Mesenchymal stem cell (in vitro differentiated cells and primary cell): Measurements from ENCODE around the gene NACC2.

ENCODE experiments used
- DNase-seq: peaks from one replicate; pipeline ENCODE4 v3.0.0-alpha.2; 2013
- H2AFZ ChIP-seq: one replicate; pipeline ENCODE4 v1.6.1; 2013; ENCODE audit warnings: low read depth, mild to moderate bottlenecking, control low read depth, inconsistent platforms, low read length, moderate library complexity
- H2AK5ac ChIP-seq: 2 replicates; pipeline ENCODE4 v1.6.1; 2013; ENCODE audit warnings: low read length, moderate library complexity, mild to moderate bottlenecking, inconsistent platforms; ENCODE audit not compliant: severe bottlenecking
- H2BK120ac ChIP-seq: one replicate; pipeline ENCODE4 v1.6.1; 2013; ENCODE audit warnings: low read depth, mild to moderate bottlenecking, inconsistent platforms, low read length, moderate library complexity
- H2BK12ac ChIP-seq, 2 experiments: one replicate each; pipeline ENCODE4 v1.6.1; 2013; ENCODE audit warnings: inconsistent platforms in 2 of 2, low read length in 2 of 2, mild to moderate bottlenecking in 2 of 2, moderate library complexity in 2 of 2, control low read depth in 1 of 2
- H2BK15ac ChIP-seq: one replicate; pipeline ENCODE4 v1.6.1; 2013; ENCODE audit warnings: mild to moderate bottlenecking, low read depth, inconsistent platforms; ENCODE audit not compliant: poor library complexity, severe bottlenecking
- H2BK5ac ChIP-seq: 2 replicates; pipeline ENCODE4 v1.6.1; 2013; ENCODE audit warnings: low read depth, mild to moderate bottlenecking, low read length, control low read depth, inconsistent platforms; ENCODE audit not compliant: poor library complexity, severe bottlenecking
- H3K14ac ChIP-seq, 2 experiments: one replicate each; pipeline ENCODE4 v1.6.1; 2013; ENCODE audit warnings: inconsistent platforms in 2 of 2, low read length in 2 of 2, control low read depth in 1 of 2, mild to moderate bottlenecking in 1 of 2, moderate library complexity in 1 of 2
- H3K18ac ChIP-seq, 2 experiments: one replicate each; pipeline ENCODE4 v1.6.1; 2013; ENCODE audit warnings: inconsistent platforms in 2 of 2, low read length in 2 of 2, control low read depth in 1 of 2, low read depth in 1 of 2, mild to moderate bottlenecking in 1 of 2
- H3K23ac ChIP-seq, 2 experiments: one replicate each; pipeline ENCODE4 v1.6.1; 2013; ENCODE audit warnings: inconsistent platforms in 2 of 2, low read length in 2 of 2, mild to moderate bottlenecking in 2 of 2, moderate library complexity in 2 of 2, control low read depth in 1 of 2
- H3K27ac ChIP-seq: 2 replicates; pipeline ENCODE4 v1.5.1; 2013; ENCODE audit warnings: mild to moderate bottlenecking, moderate library complexity, low read length, control low read depth, inconsistent platforms; ENCODE audit not compliant: poor library complexity, severe bottlenecking
- H3K27me3 ChIP-seq, 2 experiments: 2 replicates each; pipeline versions ENCODE4 v1.6.1 to v1.7.0; 2013; ENCODE audit warnings: low read length in 2 of 2, mild to moderate bottlenecking in 2 of 2, moderate library complexity in 2 of 2, control low read depth in 1 of 2, inconsistent platforms in 1 of 2; ENCODE audit not compliant: control insufficient read depth in 1 of 2, insufficient read depth in 1 of 2
- H3K36me3 ChIP-seq, 2 experiments: 2 replicates each; pipeline versions ENCODE4 v1.6.1 to v1.7.0; 2013; ENCODE audit warnings: low read length in 2 of 2, control low read depth in 1 of 2, inconsistent platforms in 1 of 2, low read depth in 1 of 2, mild to moderate bottlenecking in 1 of 2; ENCODE audit not compliant: insufficient read depth in 2 of 2, control insufficient read depth in 1 of 2
- H3K4ac ChIP-seq, 2 experiments: one replicate each; pipeline ENCODE4 v1.6.1; 2013; ENCODE audit warnings: inconsistent platforms in 2 of 2, low read length in 2 of 2, mild to moderate bottlenecking in 2 of 2, moderate library complexity in 2 of 2, control low read depth in 1 of 2, low read depth in 1 of 2
- H3K4me1 ChIP-seq: 2 replicates; pipeline ENCODE4 v1.6.1; 2013; ENCODE audit warnings: low read depth, low read length, control low read depth; ENCODE audit not compliant: control insufficient read depth, insufficient read depth
- H3K4me2 ChIP-seq: 2 replicates; pipeline ENCODE4 v1.6.1; 2013; ENCODE audit warnings: low read length, mild to moderate bottlenecking, inconsistent platforms; ENCODE audit not compliant: poor library complexity, severe bottlenecking
- H3K4me3 ChIP-seq, 2 experiments: 2 replicates each; pipeline versions ENCODE4 v1.5.1 to v1.7.0; 2013; ENCODE audit warnings: low read length in 2 of 2, mild to moderate bottlenecking in 2 of 2, control low read depth in 1 of 2, low read depth in 1 of 2; ENCODE audit not compliant: insufficient read depth in 1 of 2
- H3K79me1 ChIP-seq: replicated peaks from 2 replicates; pipeline ENCODE4 v1.6.1; 2013; ENCODE audit warnings: mild to moderate bottlenecking, control low read depth, low read length, inconsistent platforms; ENCODE audit not compliant: poor library complexity, severe bottlenecking
- H3K9ac ChIP-seq: 2 replicates; pipeline ENCODE4 v1.7.0; 2013; ENCODE audit warnings: mild to moderate bottlenecking, low read length, moderate library complexity
- H3K9me3 ChIP-seq: 2 replicates; pipeline ENCODE4 v1.7.0; 2013; ENCODE audit warnings: mild to moderate bottlenecking, low read length; ENCODE audit not compliant: control insufficient read depth
- H4K8ac ChIP-seq: one replicate; pipeline ENCODE4 v1.6.1; 2013; ENCODE audit warnings: inconsistent platforms, mild to moderate bottlenecking, low read length, moderate library complexity
- H4K91ac ChIP-seq: one replicate; pipeline ENCODE4 v1.6.1; 2013; ENCODE audit warnings: mild to moderate bottlenecking, low read length, inconsistent platforms
- WGBS: methylation state at CpG from one replicate; pipeline ENCODE4 v1.1.7; 2013; ENCODE audit warnings: mixed read lengths; 5-methylcytosine and 5-hydroxymethylcytosine counted together

Gene NACC2

DNA sequence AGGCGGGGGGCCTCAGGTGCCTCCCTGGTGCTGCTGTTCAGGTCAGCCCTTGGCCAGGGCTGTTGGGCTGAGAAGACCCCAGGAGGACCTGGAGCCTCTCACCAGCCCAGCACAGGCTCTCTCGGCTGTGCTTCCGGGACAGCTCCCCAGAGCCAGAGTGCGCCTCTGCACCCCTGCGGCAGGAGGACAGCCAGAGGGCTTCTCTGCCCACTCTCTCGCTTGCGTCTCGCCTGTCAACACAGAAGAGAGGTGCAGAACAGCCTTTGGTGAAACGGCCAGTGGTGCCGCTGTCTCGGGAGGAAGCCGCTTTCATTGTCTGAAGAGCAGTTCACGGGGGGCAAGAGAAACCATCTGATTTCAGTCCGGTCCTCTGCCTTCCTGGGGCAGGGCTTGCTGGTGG lies 3.8 kb upstream of the NACC2 start:
- no peak overlapping the region for H3K4ac ChIP-seq
- H3K4me1 ChIP-seq, result peaks cover 20% of the 10 kb centered on the region
- WGBS, result 84% methylated on average over 14 of the region's 14 CpGs
- no peak overlapping the region for H2AK5ac ChIP-seq
- H2BK15ac ChIP-seq, result peak overlapping the region; percentile 26
- H3K14ac ChIP-seq, result no peak overlapping the region
- no peak overlapping the region for H3K4me3 ChIP-seq
- no peak overlapping the region for H4K8ac ChIP-seq
- H4K91ac ChIP-seq, result no peak overlapping the region
- no peak overlapping the region for H2AFZ ChIP-seq
- H2BK12ac ChIP-seq, result peak overlapping the region in 1 of 2 experiments; percentile 21
- no peak overlapping the region for H2BK120ac ChIP-seq
- peaks cover 0 to 4% of the 10 kb centered on the region in 2 experiments for H3K36me3 ChIP-seq
- H3K4me2 ChIP-seq, result no peak overlapping the region
- H3K23ac ChIP-seq, result no peak overlapping the region
- no peak overlapping the region for H3K27ac ChIP-seq
- DNase-seq, result no peak
- no peaks in the 10 kb centered on the region for H3K9me3 ChIP-seq
- H3K9ac ChIP-seq, result no peak overlapping the region
- no peaks in the 10 kb centered on the region for H3K79me1 ChIP-seq
- H2BK5ac ChIP-seq, result no peak overlapping the region
- peaks cover 17 to 36% of the 10 kb centered on the region in 2 experiments for H3K27me3 ChIP-seq
- no peak overlapping the region for H3K18ac ChIP-seq

DNA sequence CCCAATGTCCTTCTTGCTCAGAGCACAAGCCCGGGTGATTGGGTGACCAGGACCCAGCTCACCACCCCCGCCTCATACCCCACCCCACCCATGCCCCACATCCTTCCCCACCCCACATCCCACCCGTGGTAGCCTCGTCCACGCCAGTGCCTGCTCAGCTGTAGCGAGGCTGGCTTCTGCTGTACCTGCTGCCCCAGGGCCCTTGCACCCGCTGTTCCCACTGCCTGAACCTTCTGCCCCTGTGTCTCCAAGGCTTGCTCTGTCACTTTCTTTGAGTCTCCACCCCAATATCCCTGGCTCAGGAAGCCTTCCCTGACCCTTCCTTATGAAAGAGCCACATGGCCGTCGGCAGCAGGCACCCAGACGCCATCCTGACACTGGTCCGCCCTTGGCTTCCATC lies 3.1 kb upstream of the NACC2 start:
- H3K9ac ChIP-seq, result no peak overlapping the region
- 81% methylated on average over 11 of the region's 11 CpGs for WGBS
- H2AK5ac ChIP-seq, result no peak overlapping the region

DNA sequence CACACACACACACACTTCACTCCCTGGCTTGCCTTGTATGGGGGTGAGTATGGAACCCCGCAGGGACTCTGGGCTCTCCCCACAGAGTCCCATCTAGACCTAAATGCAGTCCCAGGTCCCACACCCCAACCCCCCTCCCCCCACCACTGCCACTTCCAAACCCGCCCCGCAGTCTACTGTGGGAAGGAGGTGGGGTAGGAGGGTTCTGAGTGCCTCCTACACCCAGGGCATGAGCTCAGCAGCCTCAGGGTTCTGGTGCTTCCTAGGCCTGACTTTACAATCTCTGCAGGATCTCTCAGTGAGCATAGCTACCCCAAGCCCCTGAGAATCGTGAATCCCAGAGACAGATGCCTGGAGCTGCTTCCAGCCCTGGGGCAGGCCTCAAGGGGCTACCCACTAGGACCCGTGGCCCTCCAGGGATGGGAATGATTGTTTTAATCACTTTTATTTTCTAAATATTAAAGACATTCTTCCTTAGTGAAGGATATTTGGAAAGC lies 1.5 kb upstream of the NACC2 start:
- Histone ChIP-seq H3K79me1 (no peaks in the 10 kb centered on the region), H2AFZ (no peak overlapping the region), H3K4me3 (peak overlapping the region in 1 of 2 experiments; percentile 80), H3K27ac (no peak overlapping the region), H3K9me3 (no peaks in the 10 kb centered on the region), H3K9ac (peak overlapping the region; percentile 83), H4K91ac (no peak overlapping the region), H3K27me3 (peaks cover 11 to 24% of the 10 kb centered on the region in 2 experiments), H3K23ac (no peak overlapping the region), H2BK12ac (no peak overlapping the region), H3K4ac (no peak overlapping the region), H3K36me3 (peaks cover 5 to 15% of the 10 kb centered on the region in 2 experiments), H3K4me1 (peaks cover 38% of the 10 kb centered on the region), H2BK15ac (no peak overlapping the region), H2AK5ac (no peak overlapping the region), H3K18ac (no peak overlapping the region), H3K4me2 (no peak overlapping the region), H2BK5ac (no peak overlapping the region), H3K14ac (no peak overlapping the region), H2BK120ac (no peak overlapping the region), H4K8ac (peak overlapping the region; percentile 12)
- DNase-seq, result no peak
- 86% methylated on average over 3 of the region's 5 CpGs for WGBS

More for the DNA sequence above, 3.1 kb upstream of the NACC2 start:
- Histone ChIP-seq H3K23ac (no peak overlapping the region), H4K8ac (no peak overlapping the region), H3K79me1 (no peaks in the 10 kb centered on the region), H3K27ac (no peak overlapping the region), H3K14ac (no peak overlapping the region), H3K4ac (no peak overlapping the region), H3K18ac (no peak overlapping the region), H2BK5ac (no peak overlapping the region), H3K4me1 (peaks cover 22% of the 10 kb centered on the region), H3K4me3 (no peak overlapping the region), H3K27me3 (peaks cover 11 to 30% of the 10 kb centered on the region in 2 experiments), H3K36me3 (peaks cover 0 to 4% of the 10 kb centered on the region in 2 experiments), H2BK15ac (no peak overlapping the region), H3K4me2 (no peak overlapping the region), H2BK12ac (no peak overlapping the region), H2AFZ (no peak overlapping the region), H4K91ac (no peak overlapping the region), H2BK120ac (no peak overlapping the region), H3K9me3 (no peaks in the 10 kb centered on the region)
- DNase-seq, result no peak

DNA sequence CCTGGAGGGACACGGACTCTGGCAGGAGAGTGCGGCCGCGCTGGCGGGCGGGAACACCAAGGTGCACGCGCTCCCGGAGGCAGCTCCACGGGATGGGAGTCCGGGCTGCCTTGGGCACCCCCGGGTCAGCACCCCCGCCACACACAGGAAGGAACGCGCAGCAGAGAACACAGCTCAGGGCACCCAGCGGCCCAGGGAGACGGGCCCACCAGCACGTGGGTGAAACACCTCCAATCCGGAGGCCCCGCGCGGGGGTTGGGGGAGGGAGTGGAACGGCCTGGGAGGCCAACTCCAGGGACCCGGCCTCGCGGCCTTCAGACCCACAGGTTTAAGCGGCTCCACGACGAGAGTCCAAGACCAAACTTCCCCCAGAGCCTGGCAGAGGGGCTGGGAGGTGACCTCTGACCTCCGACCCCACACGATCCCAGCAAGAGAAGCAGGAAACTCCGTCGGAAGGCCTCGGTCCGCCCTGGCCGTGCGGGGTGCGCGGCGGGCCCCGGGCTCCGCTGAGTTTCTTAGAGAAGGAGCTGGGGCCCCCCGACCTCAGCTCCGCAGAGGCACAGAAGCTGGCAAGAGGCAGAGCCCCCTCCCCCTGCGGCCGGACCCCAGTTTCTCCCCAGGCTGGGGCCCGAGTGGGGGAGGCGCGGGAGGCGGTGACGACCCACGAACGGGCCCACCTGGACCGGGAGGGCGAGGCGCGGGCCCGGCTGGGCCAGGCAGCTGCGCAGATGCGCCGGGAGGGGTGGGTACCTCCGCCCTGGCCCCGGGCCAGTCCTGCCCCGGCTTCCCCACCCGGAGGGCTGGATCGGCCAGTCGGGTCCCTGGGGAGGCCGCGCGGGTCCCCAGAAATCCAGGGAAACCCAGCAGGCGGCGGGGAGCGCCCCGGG lies 851 bp downstream of the NACC2 start:
- H3K4me3 ChIP-seq, result peak overlapping the region; percentile 80 to 81
- peak overlapping the region; percentile 92 to 93 for H3K18ac ChIP-seq
- peaks cover 5 to 19% of the 10 kb centered on the region in 2 experiments for H3K36me3 ChIP-seq
- peak overlapping the region; percentile 81 for H3K9ac ChIP-seq
- peak overlapping the region in 1 of 2 experiments; percentile 63 for H3K14ac ChIP-seq
- H2BK120ac ChIP-seq, result peak overlapping the region; percentile 87
- H3K4ac ChIP-seq, result peak overlapping the region; percentile 84 to 95
- H3K27ac ChIP-seq, result peak overlapping the region; percentile 65
- peak overlapping the region in 1 of 2 experiments; percentile 73 for H3K23ac ChIP-seq
- peaks cover 53% of the 10 kb centered on the region for H3K4me1 ChIP-seq
- no peaks in the 10 kb centered on the region for H3K9me3 ChIP-seq
- peak overlapping the region; percentile 72 for H4K91ac ChIP-seq
- H3K27me3 ChIP-seq, result peaks cover 9 to 11% of the 10 kb centered on the region in 2 experiments
- peak; percentile 81 for DNase-seq
- H2AK5ac ChIP-seq, result no peak overlapping the region
- H2BK12ac ChIP-seq, result peak overlapping the region; percentile 50 to 57
- peak overlapping the region; percentile 67 for H4K8ac ChIP-seq
- peak overlapping the region; percentile 72 for H3K4me2 ChIP-seq
- H2AFZ ChIP-seq, result peak overlapping the region; percentile 6
- peaks cover 2% of the 10 kb centered on the region for H3K79me1 ChIP-seq
- WGBS, result 4% methylated on average over 46 of the region's 74 CpGs
- H2BK5ac ChIP-seq, result peak overlapping the region; percentile 69
- H2BK15ac ChIP-seq, result peak overlapping the region; percentile 60
